ENCODE data around the gene RNLS. TPM values are rescaled to one million over a fixed set of nuclear protein-coding genes. Genes with fewer than 3 reads are reported as not detected.
"Not testable (repeated sequence)": the region's sequence is repeated elsewhere in the genome, so short reads cannot be mapped to it uniquely, and the experiment has no call there.

Gene RNLS
- total RNA-seq, 2 experiments from 2014 or later: 2.5 to 3.3 TPM

DNA sequence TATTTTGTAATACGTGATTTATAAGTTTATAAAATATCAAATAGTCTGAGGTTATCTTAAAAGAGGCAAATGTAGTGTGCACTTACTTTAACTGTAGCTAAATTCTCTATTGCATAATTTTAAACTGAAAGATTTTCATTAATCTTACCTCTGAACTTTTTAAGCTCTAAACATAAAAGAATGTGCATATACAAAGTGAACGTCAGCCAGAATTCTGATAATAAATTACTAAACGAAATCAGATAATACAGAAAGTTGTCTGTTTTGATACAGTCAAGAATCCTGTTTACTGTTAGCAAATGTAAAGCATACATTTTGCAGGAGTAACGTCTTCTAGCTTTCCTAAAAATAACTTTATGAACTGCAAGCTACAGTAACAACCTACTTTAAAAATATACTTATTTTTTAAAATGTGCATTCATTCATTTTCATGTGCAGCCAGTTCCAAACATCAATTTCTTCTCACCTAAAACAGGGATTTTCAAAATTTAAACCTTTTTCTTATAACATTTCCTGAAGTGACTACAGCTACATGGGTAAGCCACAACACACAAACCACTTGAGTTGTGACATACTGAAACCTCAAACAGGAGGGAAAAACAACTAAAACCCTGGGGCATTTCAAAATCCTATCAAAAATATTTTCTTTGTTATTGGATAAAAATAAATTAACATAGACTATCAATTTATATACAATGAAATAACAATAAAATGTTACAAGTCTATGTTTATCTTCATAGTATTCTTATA is 92.7 kb downstream of the RNLS start:
- ChIA-PET CTCF (interaction anchor here (0.6 kb wide), 1 partner anchor 978 kb away, joined by 3 read pairs; no protein-coding TSS in a partner anchor), POLR2A (no interaction called here)
- Mint-ChIP-seq H3K27me3 (ENCODE audit: low read depth) (peaks cover under 1% of the 10 kb centered on the region), H3K36me3 (ENCODE audit: low read depth) (peaks cover 4% of the 10 kb centered on the region), H3K4me3 (no peak overlapping the region), H3K27ac (no peak overlapping the region), H3K9me3 (ENCODE audit: insufficient read depth) (peaks cover 6% of the 10 kb centered on the region), H3K4me1 (ENCODE audit: low read depth) (peaks cover 23% of the 10 kb centered on the region)
- no peak for ATAC-seq
- DNase-seq: peak; percentile 51

GRCh38 chr10:88489107-88489506 is 94.0 kb downstream of the RNLS start:
- H3K27me3 Mint-ChIP-seq (ENCODE audit: low read depth): no peaks in the 10 kb centered on the region
- peaks cover 4% of the 10 kb centered on the region for H3K36me3 Mint-ChIP-seq (ENCODE audit: low read depth)
- DNase-seq: no peak
- ATAC-seq: no peak
- H3K27ac Mint-ChIP-seq: peak overlapping the region; percentile 25
- ChIA-PET CTCF (no interaction called here), POLR2A (interaction anchor here (0.6 kb wide), 1 partner anchor 21 kb away, joined by 5 read pairs; no protein-coding TSS in a partner anchor)
- H3K9me3 Mint-ChIP-seq (ENCODE audit: insufficient read depth): peaks cover 6% of the 10 kb centered on the region
- peaks cover 23% of the 10 kb centered on the region for H3K4me1 Mint-ChIP-seq (ENCODE audit: low read depth)
- H3K4me3 Mint-ChIP-seq: no peak overlapping the region

- H3K4me1 Mint-ChIP-seq (ENCODE audit: low read depth): peaks cover 23% of the 10 kb centered on the region
- H3K4me3 Mint-ChIP-seq; ATAC-seq; H3K36me3 Mint-ChIP-seq (ENCODE audit: low read depth); H3K27ac Mint-ChIP-seq; H3K27me3 Mint-ChIP-seq (ENCODE audit: low read depth); POLR2A ChIA-PET; DNase-seq; H3K9me3 Mint-ChIP-seq (ENCODE audit: insufficient read depth): not testable (repeated sequence)
- CTCF ChIA-PET: interaction anchor here (1.2 kb wide), 1 partner anchor 9 kb away, joined by 3 read pairs; no protein-coding TSS in a partner anchor
These were observed 96.3 kb downstream of the RNLS start for GRCh38 chr10:88486816-88487215.

GRCh38 chr10:88482220-88482619 is 100.9 kb downstream of the RNLS start:
- H3K4me1 Mint-ChIP-seq (ENCODE audit: low read depth): no peaks in the 10 kb centered on the region
- ChIA-PET POLR2A (no interaction called here), CTCF (no interaction called here)
- H3K36me3 Mint-ChIP-seq (ENCODE audit: low read depth): peaks cover 4% of the 10 kb centered on the region
- H3K4me3 Mint-ChIP-seq: no peak overlapping the region
- no peak for DNase-seq
- H3K27me3 Mint-ChIP-seq (ENCODE audit: low read depth): peaks cover 4% of the 10 kb centered on the region
- no peak overlapping the region for H3K27ac Mint-ChIP-seq
- ATAC-seq: no peak
- H3K9me3 Mint-ChIP-seq (ENCODE audit: insufficient read depth): peaks cover 6% of the 10 kb centered on the region

GRCh38 chr10:88478256-88478655 is 104.9 kb downstream of the RNLS start:
- ChIA-PET CTCF (interaction anchor here (1.6 kb wide), 1 partner anchor 74 kb away, joined by 3 read pairs; no protein-coding TSS in a partner anchor), POLR2A (no interaction called here)
- H3K4me3 Mint-ChIP-seq: no peak overlapping the region
- no peak overlapping the region for H3K27ac Mint-ChIP-seq
- peaks cover 4% of the 10 kb centered on the region for H3K36me3 Mint-ChIP-seq (ENCODE audit: low read depth)
- H3K4me1 Mint-ChIP-seq (ENCODE audit: low read depth): no peaks in the 10 kb centered on the region
- H3K9me3 Mint-ChIP-seq (ENCODE audit: insufficient read depth): no peaks in the 10 kb centered on the region
- ATAC-seq: no peak
- no peak for DNase-seq
- peaks cover 6% of the 10 kb centered on the region for H3K27me3 Mint-ChIP-seq (ENCODE audit: low read depth)

- POLR2A ChIA-PET: no interaction called here
These were observed 105.6 kb downstream of the RNLS start for GRCh38 chr10:88477343-88478085.

DNA sequence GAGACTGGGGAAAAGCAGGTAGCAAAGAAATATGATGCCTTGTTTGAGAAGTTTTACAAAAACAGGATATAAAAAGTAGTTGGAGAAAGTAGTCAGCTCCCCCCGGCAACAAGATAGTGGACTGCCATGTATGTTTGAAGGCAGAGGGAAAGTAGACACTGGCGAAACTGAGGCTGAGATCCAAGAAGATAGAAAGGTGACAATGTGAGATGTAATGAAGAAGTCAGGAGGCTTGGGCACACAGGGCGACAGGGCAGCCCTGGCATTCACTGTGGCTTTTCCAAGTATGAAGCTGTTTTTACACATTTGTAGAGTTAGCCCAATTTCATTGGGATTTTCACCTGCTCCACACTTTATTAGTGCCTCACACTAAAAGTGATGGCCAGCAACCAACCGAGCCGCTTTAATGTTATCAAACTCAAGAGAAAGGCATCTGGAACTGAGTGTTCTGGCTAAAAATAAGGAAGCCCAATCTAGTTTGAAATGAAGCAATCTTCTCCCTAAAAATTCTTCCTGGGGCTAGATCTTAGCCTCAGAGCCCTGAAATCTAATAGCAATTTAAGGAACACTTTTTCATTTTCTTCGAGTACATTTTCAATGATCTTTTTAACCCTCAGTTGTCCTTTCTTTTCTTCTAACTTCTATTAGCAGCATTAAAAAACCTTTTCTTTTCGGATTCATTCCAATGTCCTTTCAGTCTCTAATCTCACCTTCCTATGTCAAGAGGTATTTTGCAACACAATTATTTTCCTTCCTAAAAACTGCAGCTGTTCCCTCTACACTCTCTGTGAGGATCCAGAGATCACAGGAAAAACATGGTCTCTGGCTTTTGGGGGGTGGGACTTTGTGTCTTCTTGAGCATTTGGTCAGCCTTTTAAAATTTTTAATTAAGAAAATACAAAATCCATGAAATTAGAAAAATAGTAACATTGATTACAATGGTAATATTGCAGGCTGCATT is 108.0 kb downstream of the RNLS start:
- CTCF ChIA-PET: no interaction called here
- no peaks in the 10 kb centered on the region for H3K36me3 Mint-ChIP-seq (ENCODE audit: low read depth)

More at GRCh38 chr10:88477343-88478085, 105.6 kb downstream of the RNLS start:
- DNase-seq: no peak
- ATAC-seq: no peak
- Mint-ChIP-seq H3K36me3 (ENCODE audit: low read depth) (peaks cover 4% of the 10 kb centered on the region), H3K9me3 (ENCODE audit: insufficient read depth) (no peaks in the 10 kb centered on the region), H3K27ac (no peak overlapping the region), H3K4me1 (ENCODE audit: low read depth) (no peaks in the 10 kb centered on the region), H3K27me3 (ENCODE audit: low read depth) (peaks cover 6% of the 10 kb centered on the region), H3K4me3 (no peak overlapping the region)
- CTCF ChIA-PET: interaction anchor here (1.6 kb wide), 1 partner anchor 75 kb away, joined by 3 read pairs; no protein-coding TSS in a partner anchor

GRCh38 chr10:88473989-88474883 is 108.9 kb downstream of the RNLS start:
- H3K27ac Mint-ChIP-seq: no peak overlapping the region
- POLR2A ChIA-PET: no interaction called here
- DNase-seq: no peak
- CTCF ChIA-PET: no interaction called here
- peaks cover 2% of the 10 kb centered on the region for H3K27me3 Mint-ChIP-seq (ENCODE audit: low read depth)
- no peaks in the 10 kb centered on the region for H3K36me3 Mint-ChIP-seq (ENCODE audit: low read depth)
- no peak overlapping the region for H3K4me3 Mint-ChIP-seq
- ATAC-seq: no peak
- H3K4me1 Mint-ChIP-seq (ENCODE audit: low read depth): no peaks in the 10 kb centered on the region
- H3K9me3 Mint-ChIP-seq (ENCODE audit: insufficient read depth): no peaks in the 10 kb centered on the region

More for the DNA sequence above, 108.0 kb downstream of the RNLS start:
- Mint-ChIP-seq H3K27ac (no peak overlapping the region), H3K4me1 (ENCODE audit: low read depth) (no peaks in the 10 kb centered on the region), H3K9me3 (ENCODE audit: insufficient read depth) (no peaks in the 10 kb centered on the region), H3K4me3 (no peak overlapping the region), H3K27me3 (ENCODE audit: low read depth) (peaks cover 2% of the 10 kb centered on the region)
- no peak for DNase-seq
- POLR2A ChIA-PET: no interaction called here
- no peak for ATAC-seq

- POLR2A ChIA-PET: no interaction called here
- H3K4me1 Mint-ChIP-seq (ENCODE audit: low read depth): no peaks in the 10 kb centered on the region
- H3K9me3 Mint-ChIP-seq (ENCODE audit: insufficient read depth): no peaks in the 10 kb centered on the region
- no peak overlapping the region for H3K4me3 Mint-ChIP-seq
- H3K27ac Mint-ChIP-seq: no peak overlapping the region
- H3K36me3 Mint-ChIP-seq (ENCODE audit: low read depth): no peaks in the 10 kb centered on the region
- H3K27me3 Mint-ChIP-seq (ENCODE audit: low read depth): peaks cover 2% of the 10 kb centered on the region
- DNase-seq (no peak), ATAC-seq (no peak)
- CTCF ChIA-PET: no interaction called here
These were observed 110.6 kb downstream of the RNLS start for GRCh38 chr10:88472540-88472939.

- ChIA-PET POLR2A (no interaction called here), CTCF (no interaction called here)
- no peaks in the 10 kb centered on the region for H3K4me1 Mint-ChIP-seq (ENCODE audit: low read depth)
- no peaks in the 10 kb centered on the region for H3K9me3 Mint-ChIP-seq (ENCODE audit: insufficient read depth)
- no peak for DNase-seq
- H3K4me3 Mint-ChIP-seq: no peak overlapping the region
- H3K36me3 Mint-ChIP-seq (ENCODE audit: low read depth): no peaks in the 10 kb centered on the region
- H3K27ac Mint-ChIP-seq: no peak overlapping the region
- no peak for ATAC-seq
- H3K27me3 Mint-ChIP-seq (ENCODE audit: low read depth): peaks cover 2% of the 10 kb centered on the region
These were observed 111.2 kb downstream of the RNLS start for GRCh38 chr10:88471899-88472298.
